Astrocyte of the cerebellum (primary cell): ENCODE results near the gene ABHD12.

ENCODE experiments used
- DNase-seq: peaks from one replicate; pipeline ENCODE4 v3.0.0-alpha.2; 2011; ENCODE audit warnings: low read depth
- H3K4me3 ChIP-seq: 2 replicates; pipeline ENCODE4 v1.5.1; 2011; ENCODE audit warnings: mild to moderate bottlenecking, low read depth, low read length, moderate library complexity
- CTCF ChIP-seq: IDR thresholded peaks from 2 replicates; pipeline ENCODE4 v1.5.1; 2012; ENCODE audit warnings: low read length, low read depth, moderate library complexity, mild to moderate bottlenecking; ENCODE audit errors: missing control alignments
- in situ Hi-C: cut with HindIII; loops from 2 replicates; pipeline ENCODE4 v1.10.0; 2017; ENCODE audit warnings: low sequenced_read_pairs

The ABHD12 gene

GRCh38 chr20:25277941-25278521, 112.6 kb downstream of the ABHD12 start:
- no peak for DNase-seq
- no peak overlapping the region for H3K4me3 ChIP-seq
- TF ChIP-seq CTCF, result no peak
- in situ Hi-C loops, result no loop called here

- no peak overlapping the region for H3K4me3 ChIP-seq
- in situ Hi-C loops, result no loop called here
- TF ChIP-seq CTCF, result no peak
- no peak for DNase-seq
These were observed 113.4 kb downstream of the ABHD12 start for GRCh38 chr20:25277051-25277801.

- TF ChIP-seq CTCF, result no peak
- H3K4me3 ChIP-seq, result no peak overlapping the region
- DNase-seq, result no peak
- in situ Hi-C loops, result no loop called here
These were observed 114.0 kb downstream of the ABHD12 start for GRCh38 chr20:25276533-25277050.

- TF ChIP-seq CTCF, result no peak
- DNase-seq, result no peak
- in situ Hi-C loops, result no loop called here
- H3K4me3 ChIP-seq, result no peak overlapping the region
These were observed 114.7 kb downstream of the ABHD12 start for GRCh38 chr20:25275813-25276532.

GRCh38 chr20:25274891-25275812, 115.5 kb downstream of the ABHD12 start:
- H3K4me3 ChIP-seq, result no peak overlapping the region
- no peak for TF ChIP-seq CTCF
- DNase-seq, result no peak
- in situ Hi-C loops, result no loop called here

GRCh38 chr20:25274481-25274880, 116.2 kb downstream of the ABHD12 start:
- in situ Hi-C loops, result no loop called here
- TF ChIP-seq CTCF, result no peak
- DNase-seq, result no peak
- no peak overlapping the region for H3K4me3 ChIP-seq
